Esophagus muscularis mucosa (tissue), 4 donors: ENCODE data around the gene EFCAB8. TPM values are rescaled to one million over a fixed set of nuclear protein-coding genes. Genes with fewer than 3 reads are reported as not detected.
"Not testable (repeated sequence)": the region's sequence is repeated elsewhere in the genome, so short reads cannot be mapped to it uniquely, and the experiment has no call there.

Experiments
- DNase-seq: peaks from one replicate; pipeline ENCODE4 v3.0.0-alpha.2; 2017; ENCODE audit errors: extremely low spot score
- H3K27ac ChIP-seq, 4 donors: fragments of 200-600 bp; sonication (generic); replicated peaks in 1 of 4; 1 replicate in 3 of 4; 2 replicates in 1 of 4; pipeline ENCODE4 v1.5.1; 2016 to 2019; ENCODE audit warnings: mild to moderate bottlenecking in 1 of 4
- H3K27me3 ChIP-seq, 4 donors: fragments of 200-600 bp; sonication (generic); one replicate each; pipeline versions ENCODE4 v1.5.1 to v1.6.0; 2016 to 2019
- H3K36me3 ChIP-seq, 4 donors: fragments of 200-600 bp; sonication (generic); one replicate each; pipeline ENCODE4 v1.5.1; 2016 to 2019
- H3K4me1 ChIP-seq, 4 donors: fragments of 200-600 bp; sonication (generic); one replicate each; pipeline ENCODE4 v1.5.1; 2016 to 2019
- H3K4me3 ChIP-seq, 4 donors: fragments of 200-600 bp; sonication (generic); 1 replicate in 2 of 4; 2 replicates in 2 of 4; pipeline ENCODE4 v1.5.1; 2016 to 2019; ENCODE audit warnings: mild to moderate bottlenecking in 4 of 4, moderate library complexity in 1 of 4
- H3K9me3 ChIP-seq, 4 donors: fragments of 200-600 bp; sonication (generic); 1 replicate in 3 of 4; 2 replicates in 1 of 4; pipeline ENCODE4 v1.5.1; 2016 to 2019
- EP300 ChIP-seq: sonication (generic); formaldehyde crosslinking; IDR thresholded peaks from one replicate; pipeline ENCODE4 v1.6.1; 2017; ENCODE audit warnings: antibody characterized with exemption
- POLR2A ChIP-seq: fragments of 450-650 bp; IDR thresholded peaks from one replicate; pipeline ENCODE4 v1.6.1; 2017; ENCODE audit warnings: antibody characterized with exemption, moderate library complexity, mild to moderate bottlenecking, low read depth
- POLR2AphosphoS5 ChIP-seq, 2 donors: sonication (generic); formaldehyde crosslinking; IDR thresholded peaks; one replicate each; pipeline ENCODE4 v1.6.1; 2017; ENCODE audit warnings: antibody characterized with exemption in 2 of 2
- WGBS: methylation state at CpG from one replicate; pipeline ENCODE4 v1.1.5; 2018; 5-methylcytosine and 5-hydroxymethylcytosine counted together
- intact Hi-C: fragments of 100-400 bp; cut with DNase I; formaldehyde crosslinking; loops from one replicate; pipeline ENCODE4 v1.15.1; 2023
- total RNA-seq, 4 donors: library from RNA; depleted of rRNA; stranded (reverse); fragments of >200 nt; gene quantifications; one replicate each; pipeline versions ENCODE4 v1.1.0 to v1.2.1, GENCODE V29; 2016
- TF ChIP-seq, protein P1 (sequence below), 3 experiments: fragments of 200-600 bp in 2 of 3; fragments of 450-650 bp in 1 of 3; sonication (generic) in 2 of 3; IDR thresholded peaks; one replicate each; pipeline ENCODE4 v1.5.1; 2017 to 2019; ENCODE audit warnings: antibody characterized with exemption in 3 of 3, mild to moderate bottlenecking in 2 of 3, moderate library complexity in 1 of 3

EFCAB8 gene
- total RNA-seq, 4 donors from 2014 or later = 0.17 to 0.92 TPM; not detected in 2

DNA sequence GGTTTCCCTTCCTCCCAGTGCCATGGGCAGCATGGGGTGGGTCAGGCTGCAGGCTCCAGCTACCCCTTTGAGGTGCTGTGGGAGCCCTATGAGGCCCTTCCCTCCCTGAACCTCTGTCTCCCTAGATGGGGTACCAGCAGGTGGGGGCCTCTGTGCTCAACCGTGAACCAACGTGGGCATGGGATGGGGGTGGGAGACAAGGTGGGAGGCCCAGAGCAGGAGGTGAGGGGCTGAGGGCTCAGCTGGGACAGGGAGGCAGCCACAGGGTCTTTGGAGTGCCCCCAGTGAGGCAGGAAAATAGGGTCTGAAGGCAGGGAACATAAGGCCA, 112.2 kb downstream of the EFCAB8 start:
- intact Hi-C loops = no loop called here
- H3K36me3 ChIP-seq = no peaks in the 10 kb centered on the region
- H3K9me3 ChIP-seq = no peaks in the 10 kb centered on the region
- H3K4me1 ChIP-seq = no peaks in the 10 kb centered on the region
- 80% methylated on average over 2 of the region's 2 CpGs for WGBS
- no peak overlapping the region for H3K27ac ChIP-seq
- TF ChIP-seq POLR2A (no peak), EP300 (no peak), POLR2AphosphoS5 (IDR thresholded peaks at IDR 0.05) (no peak)
- TF ChIP-seq, protein P1, sequence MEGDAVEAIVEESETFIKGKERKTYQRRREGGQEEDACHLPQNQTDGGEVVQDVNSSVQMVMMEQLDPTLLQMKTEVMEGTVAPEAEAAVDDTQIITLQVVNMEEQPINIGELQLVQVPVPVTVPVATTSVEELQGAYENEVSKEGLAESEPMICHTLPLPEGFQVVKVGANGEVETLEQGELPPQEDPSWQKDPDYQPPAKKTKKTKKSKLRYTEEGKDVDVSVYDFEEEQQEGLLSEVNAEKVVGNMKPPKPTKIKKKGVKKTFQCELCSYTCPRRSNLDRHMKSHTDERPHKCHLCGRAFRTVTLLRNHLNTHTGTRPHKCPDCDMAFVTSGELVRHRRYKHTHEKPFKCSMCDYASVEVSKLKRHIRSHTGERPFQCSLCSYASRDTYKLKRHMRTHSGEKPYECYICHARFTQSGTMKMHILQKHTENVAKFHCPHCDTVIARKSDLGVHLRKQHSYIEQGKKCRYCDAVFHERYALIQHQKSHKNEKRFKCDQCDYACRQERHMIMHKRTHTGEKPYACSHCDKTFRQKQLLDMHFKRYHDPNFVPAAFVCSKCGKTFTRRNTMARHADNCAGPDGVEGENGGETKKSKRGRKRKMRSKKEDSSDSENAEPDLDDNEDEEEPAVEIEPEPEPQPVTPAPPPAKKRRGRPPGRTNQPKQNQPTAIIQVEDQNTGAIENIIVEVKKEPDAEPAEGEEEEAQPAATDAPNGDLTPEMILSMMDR (IDR thresholded peaks at IDR 0.05) = no peak
- H3K27me3 ChIP-seq = peaks cover 0 to 17% (median 0%) of the 10 kb centered on the region in 4 donors
- DNase-seq = peak; percentile 77
- no peak overlapping the region for H3K4me3 ChIP-seq

DNA sequence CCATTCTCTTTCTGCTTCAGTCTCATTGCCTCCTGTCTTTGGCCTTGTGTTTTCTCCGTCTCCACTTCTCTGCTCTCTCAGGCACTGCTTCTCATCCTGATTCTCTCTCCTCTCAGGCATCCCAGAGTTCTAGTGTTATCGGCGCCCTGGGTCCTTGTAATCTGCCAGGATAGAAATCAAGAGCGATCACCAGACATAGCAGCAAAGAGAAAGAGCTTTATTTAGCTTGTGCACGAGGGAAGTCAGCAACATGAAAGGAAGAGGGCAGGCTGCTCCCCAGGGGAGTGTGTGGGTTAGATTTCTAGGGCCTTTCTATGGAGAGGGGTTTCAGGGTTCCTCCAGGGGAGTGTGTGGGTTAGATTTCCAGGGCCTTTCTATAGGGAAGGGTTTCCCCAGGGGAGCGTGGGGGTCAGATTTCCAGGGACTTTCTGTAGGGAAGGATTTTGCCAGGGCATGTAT, 113.0 kb downstream of the EFCAB8 start:
- TF ChIP-seq POLR2A = no peak
- Histone ChIP-seq H3K27me3 (peaks cover 0 to 9% (median 0%) of the 10 kb centered on the region in 4 donors), H3K36me3 (no peaks in the 10 kb centered on the region), H3K4me1 (no peaks in the 10 kb centered on the region), H3K27ac (no peak overlapping the region), H3K4me3 (no peak overlapping the region), H3K9me3 (no peaks in the 10 kb centered on the region)
- 54% methylated on average over 6 of the region's 6 CpGs for WGBS
- intact Hi-C loops = no loop called here
- peak; percentile 66 for DNase-seq

DNA sequence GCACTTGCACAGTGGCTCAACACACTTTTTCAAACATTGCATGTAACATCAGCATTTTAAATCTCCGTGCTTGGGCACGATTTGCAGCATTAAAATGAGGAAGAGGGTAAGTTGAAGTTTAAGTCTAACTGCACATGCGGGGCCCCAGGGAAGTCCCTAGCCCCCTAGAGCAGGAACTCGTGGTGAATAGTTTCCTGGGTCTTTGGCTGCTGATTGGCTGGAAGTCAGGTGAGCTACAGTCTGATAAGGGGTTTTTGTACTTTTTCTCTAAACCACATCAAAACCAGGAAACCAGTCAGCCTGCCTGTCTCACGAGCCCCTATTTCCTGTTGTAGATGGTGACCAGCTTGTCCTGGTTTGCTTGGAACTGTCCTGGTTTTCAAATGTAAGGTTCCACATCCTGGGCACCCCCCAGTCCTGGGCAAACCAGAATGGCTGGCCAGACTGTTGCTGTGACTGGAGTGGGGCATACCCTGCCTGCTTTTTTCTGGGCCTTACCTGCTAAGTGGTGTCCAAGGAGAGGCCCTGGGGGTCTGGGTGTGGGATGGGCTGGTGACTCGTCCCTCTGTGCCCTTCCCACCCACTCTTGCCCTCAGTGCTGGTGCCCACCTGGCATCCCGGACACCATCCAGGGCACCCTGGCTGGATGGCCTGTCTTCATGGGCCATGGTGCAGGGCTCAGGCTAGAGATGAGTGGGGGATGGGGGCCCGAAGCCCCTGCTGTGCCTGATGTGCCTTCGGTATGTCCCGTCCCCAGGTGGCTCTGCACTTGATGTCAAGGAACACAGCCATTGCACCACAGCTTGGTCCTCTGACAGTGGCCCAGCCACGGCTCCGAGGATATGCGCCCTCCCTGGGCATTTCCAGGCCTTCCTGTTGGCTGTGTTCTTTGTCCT, 113.7 kb downstream of the EFCAB8 start:
- Histone ChIP-seq H3K27me3 (peaks cover 0 to 9% (median 0%) of the 10 kb centered on the region in 4 donors), H3K9me3 (no peaks in the 10 kb centered on the region), H3K27ac (no peak overlapping the region), H3K4me1 (no peaks in the 10 kb centered on the region), H3K4me3 (no peak overlapping the region), H3K36me3 (no peaks in the 10 kb centered on the region)
- intact Hi-C loops = no loop called here
- TF ChIP-seq, protein P1 (IDR thresholded peaks at IDR 0.05) = no peak
- no peak for TF ChIP-seq POLR2AphosphoS5 (IDR thresholded peaks at IDR 0.05)
- TF ChIP-seq POLR2A = no peak
- TF ChIP-seq EP300 = no peak
- WGBS = 66% methylated on average over 9 of the region's 13 CpGs
- peak; percentile 74 for DNase-seq

DNA sequence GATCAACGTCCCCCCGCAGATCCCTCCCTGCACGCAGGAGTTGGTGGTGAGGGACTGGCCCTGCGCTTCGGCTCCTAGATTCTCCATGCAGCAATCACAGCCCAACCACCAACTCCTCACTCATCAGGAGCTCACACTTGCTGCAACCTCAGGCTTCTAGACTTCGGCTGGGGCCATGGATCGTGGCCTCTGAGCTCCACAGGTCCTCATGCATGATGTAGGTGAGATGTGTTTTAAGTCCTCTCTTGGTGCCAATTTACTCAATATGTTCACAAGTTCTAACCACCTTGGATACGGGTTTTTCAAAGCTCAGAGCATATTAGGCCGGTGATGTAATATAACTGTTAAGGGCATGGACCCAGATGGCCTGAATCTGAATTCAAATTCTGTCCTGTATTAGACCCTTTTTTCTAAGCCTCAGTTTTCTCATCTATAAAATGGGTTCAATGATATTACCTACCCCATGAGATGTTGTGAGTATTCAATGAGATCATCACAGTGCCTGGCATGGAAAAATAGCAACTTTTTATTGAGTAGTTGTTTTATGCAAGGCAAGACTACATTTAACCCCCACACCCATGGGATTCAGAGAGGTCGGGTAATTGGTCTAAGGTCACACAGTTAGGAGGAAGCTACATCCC, 114.5 kb downstream of the EFCAB8 start:
- H3K27me3 ChIP-seq = peaks cover 0 to 9% (median 0%) of the 10 kb centered on the region in 4 donors
- no peaks in the 10 kb centered on the region for H3K36me3 ChIP-seq
- no peak for TF ChIP-seq EP300
- TF ChIP-seq, protein P1 (IDR thresholded peaks at IDR 0.05) = no peak
- no peak for TF ChIP-seq POLR2A
- TF ChIP-seq POLR2AphosphoS5 (IDR thresholded peaks at IDR 0.05) = no peak
- no peak for DNase-seq
- no peak overlapping the region for H3K27ac ChIP-seq
- no peak overlapping the region for H3K4me3 ChIP-seq
- WGBS = 89% methylated on average over 10 of the region's 10 CpGs
- intact Hi-C loops = no loop called here
- no peaks in the 10 kb centered on the region for H3K4me1 ChIP-seq
- no peaks in the 10 kb centered on the region for H3K9me3 ChIP-seq

DNA sequence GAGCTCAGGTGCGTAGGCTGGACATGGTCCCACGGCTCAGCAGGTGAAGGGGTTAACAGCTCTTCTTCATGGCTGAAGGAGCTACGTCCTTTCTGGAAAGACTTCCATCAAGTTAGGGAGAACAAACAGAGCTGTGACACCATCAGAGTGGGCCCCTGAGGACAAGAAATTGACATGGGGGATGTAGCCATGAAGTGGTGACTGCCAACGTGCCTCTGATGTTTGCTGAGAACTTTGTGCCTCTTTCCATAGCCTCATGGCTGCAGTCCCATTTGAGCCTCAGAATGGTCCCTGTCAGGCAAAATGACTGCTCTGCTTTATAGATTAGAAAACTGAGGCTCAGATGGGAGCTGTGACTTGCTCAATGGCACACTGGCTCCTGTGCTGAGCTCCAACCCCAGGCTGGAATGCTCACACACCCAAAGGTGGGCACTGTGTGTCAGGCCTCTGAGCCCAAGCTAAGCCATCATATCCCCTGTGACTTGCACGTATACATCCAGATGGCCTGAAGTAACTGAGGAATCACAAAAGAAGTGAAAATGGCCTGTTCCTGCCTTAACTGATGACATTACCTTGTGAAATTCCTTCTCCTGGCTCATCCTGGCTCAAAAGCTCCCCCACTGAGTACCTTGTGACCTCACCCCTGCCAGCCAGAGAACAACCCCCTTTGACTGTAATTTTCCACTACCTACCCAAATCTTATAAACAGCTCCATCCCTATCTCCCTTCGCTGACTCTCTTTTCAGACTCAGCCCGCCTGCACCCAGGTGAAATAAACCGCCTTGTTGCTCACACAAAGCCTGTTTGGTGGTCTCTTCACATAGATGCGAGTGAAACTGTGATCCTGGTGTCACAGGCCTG, 115.7 kb downstream of the EFCAB8 start:
- H3K27me3 ChIP-seq, H3K36me3 ChIP-seq, H3K4me3 ChIP-seq, H3K4me1 ChIP-seq, DNase-seq, H3K27ac ChIP-seq, intact Hi-C loops, H3K9me3 ChIP-seq: not testable (repeated sequence)
- WGBS = 82% methylated on average over 9 of the region's 9 CpGs

DNA sequence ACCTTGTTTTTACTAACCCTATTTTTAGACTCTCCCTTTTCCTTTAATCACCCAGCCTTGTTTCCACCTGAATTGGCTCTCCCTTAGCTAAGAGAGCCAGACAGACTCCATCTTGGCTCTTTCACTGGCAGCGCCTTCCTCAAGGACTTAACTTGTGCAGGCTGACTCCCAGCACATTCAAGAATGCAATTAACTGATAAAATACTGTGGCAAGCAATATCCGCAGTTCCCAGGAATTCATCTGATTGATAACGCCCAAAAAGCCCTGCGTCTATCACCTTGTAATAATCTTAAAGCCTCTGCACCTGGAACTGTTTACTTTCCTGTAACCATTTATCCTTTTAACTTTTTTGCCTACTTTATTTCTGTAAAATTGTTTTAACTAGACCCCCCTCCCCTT, 116.4 kb downstream of the EFCAB8 start:
- intact Hi-C loops, H3K27me3 ChIP-seq: not testable (repeated sequence)
- 83% methylated on average over 4 of the region's 4 CpGs for WGBS

More for the DNA sequence above, 116.4 kb downstream of the EFCAB8 start:
- not testable (repeated sequence) for H3K9me3 ChIP-seq, H3K4me1 ChIP-seq, H3K4me3 ChIP-seq, H3K36me3 ChIP-seq, H3K27ac ChIP-seq, DNase-seq
